Thyroid gland (tissue), 4 donors: ENCODE measurements around the gene TSG101.

ENCODE experiments used
- CTCF ChIP-seq, 6 experiments: fragments of 200-600 bp in 3 of 6; fragments of 450-650 bp in 3 of 6; sonication (generic) in 3 of 6; IDR thresholded peaks; one replicate each; pipeline ENCODE4 v1.5.1; 2016 to 2019; ENCODE audit warnings: antibody characterized with exemption in 6 of 6, mild to moderate bottlenecking in 2 of 6, inconsistent platforms in 1 of 6, moderate library complexity in 1 of 6
- POLR2A ChIP-seq, 2 donors: fragments of 450-650 bp; IDR thresholded peaks; one replicate each; pipeline ENCODE4 v1.6.1; 2017; ENCODE audit warnings: antibody characterized with exemption in 2 of 2, mild to moderate bottlenecking in 2 of 2, moderate library complexity in 1 of 2

DNA sequence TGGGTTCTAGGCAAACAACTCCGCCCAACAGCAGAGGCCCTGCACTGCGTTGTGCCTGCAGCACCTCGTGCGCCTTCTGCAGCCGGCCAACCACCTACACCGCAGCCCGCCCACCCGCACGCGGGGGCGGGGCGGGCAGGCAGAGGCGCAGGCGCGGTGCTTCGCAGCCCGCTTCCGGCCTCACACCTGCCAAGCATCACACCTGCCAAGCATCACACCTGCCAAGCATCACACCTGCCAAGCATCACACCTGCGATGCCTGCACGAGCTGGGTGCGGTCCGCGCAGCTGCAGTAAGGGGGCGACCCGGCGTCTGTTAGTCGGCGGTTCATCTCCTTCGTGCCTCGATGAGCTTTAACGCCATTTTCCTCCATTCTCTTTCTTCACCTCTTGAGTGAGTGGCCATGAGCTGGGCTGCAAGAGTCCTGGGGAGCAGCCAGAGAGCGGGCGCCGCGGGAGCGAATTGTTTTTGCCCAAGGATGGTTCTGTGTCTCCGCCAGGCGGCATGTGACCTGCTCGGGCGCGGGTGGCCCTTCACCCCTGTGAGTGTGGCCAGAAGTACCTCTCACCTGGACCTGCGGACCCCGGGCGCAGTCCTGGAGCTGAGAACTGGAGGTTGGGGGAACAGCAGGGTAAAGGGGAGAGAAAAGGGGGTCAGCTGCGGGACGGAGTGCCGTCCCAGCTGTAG lies 70.9 kb downstream of the TSG101 start, which contains the start of gene LDHAL6A:
- TF ChIP-seq CTCF (IDR thresholded peaks at IDR 0.05) (no peak), POLR2A (IDR thresholded peaks at IDR 0.05) (no peak)
